ENCODE results near the gene ZSWIM3. TPM values are rescaled to one million over a fixed set of nuclear protein-coding genes. Genes with fewer than 3 reads are reported as not detected.
A peak's percentile ranks its signal among the peaks of the same experiment; 100 is the strongest.

The ZSWIM3 gene
- total and polyA plus RNA-seq, 2 of the 13 experiments (the other 11 are each of a cell fraction or from before 2014, with no cell fraction given), result 5.2 to 5.8 TPM

GRCh38 chr20:45927071-45927878 lies 69.9 kb downstream of the ZSWIM3 start (continued):
- no peak for TF ChIP-seq E2F5 (CRISPR knock-in tag; conservative IDR thresholded peaks at IDR 0.05)
- TF ChIP-seq NFYC (CRISPR knock-in tag; IDR thresholded peaks at IDR 0.05), result peak; percentile 20; the same call in 1 of the 2 replicates
- TF ChIP-seq, protein P1, sequence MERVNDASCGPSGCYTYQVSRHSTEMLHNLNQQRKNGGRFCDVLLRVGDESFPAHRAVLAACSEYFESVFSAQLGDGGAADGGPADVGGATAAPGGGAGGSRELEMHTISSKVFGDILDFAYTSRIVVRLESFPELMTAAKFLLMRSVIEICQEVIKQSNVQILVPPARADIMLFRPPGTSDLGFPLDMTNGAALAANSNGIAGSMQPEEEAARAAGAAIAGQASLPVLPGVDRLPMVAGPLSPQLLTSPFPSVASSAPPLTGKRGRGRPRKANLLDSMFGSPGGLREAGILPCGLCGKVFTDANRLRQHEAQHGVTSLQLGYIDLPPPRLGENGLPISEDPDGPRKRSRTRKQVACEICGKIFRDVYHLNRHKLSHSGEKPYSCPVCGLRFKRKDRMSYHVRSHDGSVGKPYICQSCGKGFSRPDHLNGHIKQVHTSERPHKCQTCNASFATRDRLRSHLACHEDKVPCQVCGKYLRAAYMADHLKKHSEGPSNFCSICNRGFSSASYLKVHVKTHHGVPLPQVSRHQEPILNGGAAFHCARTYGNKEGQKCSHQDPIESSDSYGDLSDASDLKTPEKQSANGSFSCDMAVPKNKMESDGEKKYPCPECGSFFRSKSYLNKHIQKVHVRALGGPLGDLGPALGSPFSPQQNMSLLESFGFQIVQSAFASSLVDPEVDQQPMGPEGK (CRISPR knock-in tag; IDR thresholded peaks at IDR 0.05), result peak; percentile 99
- peak; percentile 99 for TF ChIP-seq PHF21A (CRISPR knock-in tag; IDR thresholded peaks at IDR 0.05)
- peak; percentile 41; the same call in 1 of the 2 replicates for TF ChIP-seq RORA (CRISPR knock-in tag; IDR thresholded peaks at IDR 0.05)
- TF ChIP-seq TARDBP (CRISPR knock-in tag; IDR thresholded peaks at IDR 0.05), result peak; percentile 95
- TF ChIP-seq ZNF580 (CRISPR knock-in tag; IDR thresholded peaks at IDR 0.05; ENCODE audit: borderline replicate concordance, low read depth), result peak; percentile 99
- peak; percentile 92 for TF ChIP-seq ZSCAN21 (CRISPR knock-in tag; IDR thresholded peaks at IDR 0.05; ENCODE audit: borderline replicate concordance)
- no peak; the same call in 1 of the 2 replicates for TF ChIP-seq ZFP36L2 (CRISPR knock-in tag; IDR thresholded peaks at IDR 0.05)
- TF ChIP-seq, protein P2, sequence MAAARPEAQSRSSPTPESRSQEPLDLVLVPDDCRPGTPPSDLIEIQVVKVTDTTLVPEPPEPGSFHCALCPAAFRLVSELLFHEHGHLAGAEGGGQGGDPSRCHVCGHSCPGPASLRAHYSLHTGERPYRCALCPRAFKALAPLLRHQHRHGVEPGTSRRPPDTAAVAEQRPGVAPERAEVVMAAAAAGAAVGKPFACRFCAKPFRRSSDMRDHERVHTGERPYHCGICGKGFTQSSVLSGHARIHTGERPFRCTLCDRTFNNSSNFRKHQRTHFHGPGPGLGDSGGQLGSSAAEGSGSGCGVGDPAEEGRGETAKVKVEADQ (CRISPR knock-in tag; IDR thresholded peaks at IDR 0.05; ENCODE audit: borderline replicate concordance), result no peak
- 0 out of 2 replicates have a peak, but pooled peaks have one; percentile 1 for TF ChIP-seq ZNF572 (CRISPR knock-in tag; IDR thresholded peaks at IDR 0.05)
- peak; percentile 88 for TF ChIP-seq MYPOP (CRISPR knock-in tag; IDR thresholded peaks at IDR 0.05)
- TF ChIP-seq MED8 (CRISPR knock-in tag; IDR thresholded peaks at IDR 0.05; ENCODE audit: insufficient replicate concordance), result peak; percentile 50
- TF ChIP-seq ZNF547 (CRISPR knock-in tag; IDR thresholded peaks at IDR 0.05), result peak; percentile 96
- TF ChIP-seq SP5 (CRISPR knock-in tag; IDR thresholded peaks at IDR 0.05; ENCODE audit: borderline replicate concordance, low read depth), result peak; percentile 92
- TF ChIP-seq SIX4 (CRISPR knock-in tag; IDR thresholded peaks at IDR 0.05), result peak; percentile 81
- no peak for TF ChIP-seq ZNF562 (CRISPR knock-in tag; IDR thresholded peaks at IDR 0.05; ENCODE audit: borderline replicate concordance)
- TF ChIP-seq ZBTB46 (CRISPR knock-in tag; IDR thresholded peaks at IDR 0.05; ENCODE audit: borderline replicate concordance), result peak; percentile 25; the same call in 1 of the 2 replicates
- TF ChIP-seq ESRRA (CRISPR knock-in tag; IDR thresholded peaks at IDR 0.05; ENCODE audit: low read depth), result peak; percentile 81; the same call in 1 of the 2 replicates
- TF ChIP-seq MIXL1 (CRISPR knock-in tag; IDR thresholded peaks at IDR 0.05), result peak; percentile 95; the same call in 1 of the 2 replicates
- TF ChIP-seq, protein P3, sequence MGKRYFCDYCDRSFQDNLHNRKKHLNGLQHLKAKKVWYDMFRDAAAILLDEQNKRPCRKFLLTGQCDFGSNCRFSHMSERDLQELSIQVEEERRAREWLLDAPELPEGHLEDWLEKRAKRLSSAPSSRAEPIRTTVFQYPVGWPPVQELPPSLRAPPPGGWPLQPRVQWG (CRISPR knock-in tag; IDR thresholded peaks at IDR 0.05; ENCODE audit: borderline replicate concordance, low read depth), result no peak
- TF ChIP-seq ZSCAN31 (CRISPR knock-in tag; IDR thresholded peaks at IDR 0.05; ENCODE audit: low read depth), result no peak; the same call in 1 of the 2 replicates

Measured in HepG2 (cell line).